Middle frontal gyrus (tissue), 1 donor: ENCODE measurements around the gene TM7SF3.
"Not testable (repeated sequence)": the region's sequence is repeated elsewhere in the genome, so short reads cannot be mapped to it uniquely, and the experiment has no call there.

Experiments
- DNase-seq: peaks from one replicate; pipeline ENCODE4 v3.0.0-alpha.2; 2015; ENCODE audit warnings: low spot score; ENCODE audit errors: extremely low spot score

TM7SF3 gene

GRCh38 chr12:26979733-26980132 is 34.5 kb downstream of the TM7SF3 start:
- no peak for DNase-seq

GRCh38 chr12:26978801-26979200 is 35.4 kb downstream of the TM7SF3 start:
- DNase-seq: no peak

- DNase-seq: no peak
Measured at GRCh38 chr12:26976687-26977086, 37.5 kb downstream of the TM7SF3 start.

- no peak for DNase-seq
Measured at GRCh38 chr12:26971963-26972362, 42.2 kb downstream of the TM7SF3 start.

GRCh38 chr12:26970136-26970535 is 44.0 kb downstream of the TM7SF3 start:
- DNase-seq: no peak

- no peak for DNase-seq
Measured at GRCh38 chr12:26966842-26967241, 47.3 kb downstream of the TM7SF3 start.

GRCh38 chr12:26963413-26963812 is 50.8 kb downstream of the TM7SF3 start:
- no peak for DNase-seq

GRCh38 chr12:26961803-26962202 is 52.4 kb downstream of the TM7SF3 start:
- no peak for DNase-seq

GRCh38 chr12:26961391-26961790 is 52.8 kb downstream of the TM7SF3 start:
- DNase-seq: not testable (repeated sequence)

- DNase-seq: no peak
Measured at GRCh38 chr12:26954027-26954426, 60.2 kb downstream of the TM7SF3 start.

GRCh38 chr12:26953447-26953846 is 60.7 kb downstream of the TM7SF3 start:
- DNase-seq: no peak

- no peak for DNase-seq
Measured at GRCh38 chr12:26948309-26948708, 65.9 kb downstream of the TM7SF3 start.

- DNase-seq: no peak
Measured at GRCh38 chr12:26941215-26941594, 73.0 kb downstream of the TM7SF3 start.

- no peak for DNase-seq
Measured at GRCh38 chr12:26940516-26941214, 73.5 kb downstream of the TM7SF3 start.

- no peak for DNase-seq
Measured at GRCh38 chr12:26939953-26940352, 74.2 kb downstream of the TM7SF3 start.

- no peak for DNase-seq
Measured at GRCh38 chr12:26939192-26939832, 74.9 kb downstream of the TM7SF3 start.

GRCh38 chr12:26938701-26939062 is 75.5 kb downstream of the TM7SF3 start:
- no peak for DNase-seq

- peak; percentile 98 for DNase-seq
Measured at GRCh38 chr12:26937863-26938700, 76.1 kb downstream of the TM7SF3 start, which contains the start of the genes FGFR1OP2 and INTS13. Gene FGFR1OP2 (plus strand): TSS chr12:26938470. CDS start chr12:26954159, 15,689 bp downstream. Gene INTS13 (minus strand): TSS chr12:26937981. CDS start chr12:26936803, 1,178 bp downstream.

GRCh38 chr12:26937443-26937862 is 76.7 kb downstream of the TM7SF3 start:
- DNase-seq: no peak

GRCh38 chr12:26936559-26937442 is 77.4 kb downstream of the TM7SF3 start:
- no peak for DNase-seq
